Fibroblast of lung (primary cell): Measurements from ENCODE around the gene LAMTOR5. TPM values are rescaled to one million over a fixed set of nuclear protein-coding genes. Genes with fewer than 3 reads are reported as not detected.
"Not testable (repeated sequence)": the region's sequence is repeated elsewhere in the genome, so short reads cannot be mapped to it uniquely, and the experiment has no call there.

ENCODE experiments used
- DNase-seq, 2 donors: peaks; one replicate each; pipeline versions ENCODE4 v3.0.0 to v3.0.0-alpha.2; 2010; ENCODE audit warnings: low read depth in 2 of 2
- H2AFZ ChIP-seq: 2 replicates; pipeline ENCODE4 v1.5.1; 2012; ENCODE audit warnings: low read length, control low read depth, inconsistent platforms
- H3K27ac ChIP-seq: 2 replicates; pipeline ENCODE4 v1.5.1; 2011; ENCODE audit warnings: low read length, control low read depth; ENCODE audit not compliant: insufficient read depth
- H3K27me3 ChIP-seq: 2 replicates; pipeline ENCODE4 v1.5.1; 2011; ENCODE audit warnings: mild to moderate bottlenecking, low read length; ENCODE audit not compliant: control insufficient read depth, insufficient read depth
- H3K36me3 ChIP-seq: 2 replicates; pipeline ENCODE4 v1.5.1; 2011; ENCODE audit warnings: low read length; ENCODE audit not compliant: control insufficient read depth, insufficient read depth
- H3K4me1 ChIP-seq: 2 replicates; pipeline ENCODE4 v1.5.1; 2011; ENCODE audit warnings: low read length; ENCODE audit not compliant: control insufficient read depth, insufficient read depth; ENCODE audit errors: extremely low read depth
- H3K4me2 ChIP-seq: 2 replicates; pipeline ENCODE4 v1.5.1; 2011; ENCODE audit warnings: low read length, control low read depth; ENCODE audit not compliant: insufficient read depth; ENCODE audit errors: extremely low read depth
- H3K4me3 ChIP-seq, 4 experiments: fragments of 200-600 bp in 1 of 4; sonication (generic) in 1 of 4; replicated peaks in 1 of 4; 2 replicates each; pipeline ENCODE4 v1.5.1; 2011 to 2016; ENCODE audit warnings: low read length in 4 of 4, low read depth in 3 of 4, mild to moderate bottlenecking in 3 of 4, control low read depth in 2 of 4, inconsistent platforms in 1 of 4, mixed read lengths in 1 of 4; ENCODE audit not compliant: insufficient read depth in 1 of 4; ENCODE audit errors: control extremely low read depth in 1 of 4
- H3K79me2 ChIP-seq: 2 replicates; pipeline ENCODE4 v1.5.1; 2012; ENCODE audit warnings: mild to moderate bottlenecking, low read length, inconsistent platforms; ENCODE audit not compliant: control insufficient read depth, insufficient read depth
- H3K9ac ChIP-seq: 2 replicates; pipeline ENCODE4 v1.5.1; 2011; ENCODE audit warnings: mild to moderate bottlenecking, low read length, control low read depth; ENCODE audit not compliant: insufficient read depth
- H3K9me3 ChIP-seq: 2 replicates; pipeline ENCODE4 v1.5.1; 2012; ENCODE audit warnings: low read depth, low read length; ENCODE audit not compliant: control insufficient read depth, insufficient read depth
- H4K20me1 ChIP-seq: 2 replicates; pipeline ENCODE4 v1.5.1; 2011; ENCODE audit warnings: low read length; ENCODE audit not compliant: control insufficient read depth, insufficient read depth; ENCODE audit errors: extremely low read depth
- EZH2 ChIP-seq: IDR thresholded peaks from 2 replicates; pipeline ENCODE4 v1.5.1; 2012; ENCODE audit warnings: low read length, control low read depth, mild to moderate bottlenecking; ENCODE audit errors: missing control alignments
- polyA plus RNA-seq, 2 donors: library from polyadenylated mRNA; depleted of rRNA in 1 of 2; stranded (reverse) in 1 of 2; unstranded in 1 of 2; fragments of >200 nt; gene quantifications; 2 replicates each; pipeline ENCODE4 v1.2.1, GENCODE V29; 2011 to 2012; ENCODE audit warnings: missing spikeins in 1 of 2
- total RNA-seq: library from RNA; depleted of rRNA; stranded (reverse); fragments of >200 nt; gene quantifications from 2 replicates; pipeline ENCODE4 v1.2.1, GENCODE V29; 2014
- TF ChIP-seq, protein P1 (sequence below), 2 donors: IDR thresholded peaks in 1 of 2; conservative IDR thresholded peaks in 1 of 2; 1 replicate in 1 of 2; 2 replicates in 1 of 2; pipeline ENCODE4 v1.5.1; 2011 to 2012; ENCODE audit warnings: low read length in 2 of 2, control low read depth in 1 of 2, inconsistent platforms in 1 of 2, low read depth in 1 of 2, mild to moderate bottlenecking in 1 of 2

Gene LAMTOR5
- total and polyA plus RNA-seq, 2 donors (not counting 1 experiment from before 2014, with no cell fraction given), result 70.4 to 317 TPM

DNA sequence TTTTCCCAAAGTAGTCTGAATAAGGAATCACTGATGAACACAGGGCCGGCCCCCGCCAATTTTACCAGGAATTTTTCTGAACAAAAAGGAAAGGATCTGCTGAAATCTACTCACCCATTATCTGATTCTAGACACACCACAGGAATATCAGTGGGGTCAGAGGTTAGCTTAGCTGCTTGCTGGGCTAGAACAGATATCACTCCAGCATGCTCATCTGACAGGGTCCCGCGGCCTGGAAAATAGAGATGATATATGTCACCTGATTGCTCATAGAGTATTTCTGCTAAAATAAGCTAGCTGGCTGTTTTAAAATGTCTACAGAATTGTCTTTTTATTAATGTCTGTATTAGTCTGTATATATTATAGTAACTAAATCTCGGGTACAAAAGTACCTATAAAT, 3.7 kb downstream of the LAMTOR5 start:
- peaks cover 24% of the 10 kb centered on the region for H3K79me2 ChIP-seq
- peaks cover 2% of the 10 kb centered on the region for H3K4me1 ChIP-seq
- H3K36me3 ChIP-seq, result peaks cover 12% of the 10 kb centered on the region
- no peak overlapping the region for H3K4me3 ChIP-seq
- H2AFZ ChIP-seq, result no peak overlapping the region
- no peak overlapping the region for H3K4me2 ChIP-seq
- no peaks in the 10 kb centered on the region for H3K27me3 ChIP-seq
- no peaks in the 10 kb centered on the region for H3K9me3 ChIP-seq
- DNase-seq, result no peak
- H4K20me1 ChIP-seq, result no peaks in the 10 kb centered on the region
- H3K27ac ChIP-seq, result no peak overlapping the region
- no peak overlapping the region for H3K9ac ChIP-seq
- TF ChIP-seq, protein P1, sequence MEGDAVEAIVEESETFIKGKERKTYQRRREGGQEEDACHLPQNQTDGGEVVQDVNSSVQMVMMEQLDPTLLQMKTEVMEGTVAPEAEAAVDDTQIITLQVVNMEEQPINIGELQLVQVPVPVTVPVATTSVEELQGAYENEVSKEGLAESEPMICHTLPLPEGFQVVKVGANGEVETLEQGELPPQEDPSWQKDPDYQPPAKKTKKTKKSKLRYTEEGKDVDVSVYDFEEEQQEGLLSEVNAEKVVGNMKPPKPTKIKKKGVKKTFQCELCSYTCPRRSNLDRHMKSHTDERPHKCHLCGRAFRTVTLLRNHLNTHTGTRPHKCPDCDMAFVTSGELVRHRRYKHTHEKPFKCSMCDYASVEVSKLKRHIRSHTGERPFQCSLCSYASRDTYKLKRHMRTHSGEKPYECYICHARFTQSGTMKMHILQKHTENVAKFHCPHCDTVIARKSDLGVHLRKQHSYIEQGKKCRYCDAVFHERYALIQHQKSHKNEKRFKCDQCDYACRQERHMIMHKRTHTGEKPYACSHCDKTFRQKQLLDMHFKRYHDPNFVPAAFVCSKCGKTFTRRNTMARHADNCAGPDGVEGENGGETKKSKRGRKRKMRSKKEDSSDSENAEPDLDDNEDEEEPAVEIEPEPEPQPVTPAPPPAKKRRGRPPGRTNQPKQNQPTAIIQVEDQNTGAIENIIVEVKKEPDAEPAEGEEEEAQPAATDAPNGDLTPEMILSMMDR (conservative IDR thresholded peaks at IDR 0.05 in 1 of 2, IDR thresholded peaks at IDR 0.05 in 1 of 2; ENCODE audit: low read depth in 1 of 2, low read length in 2 of 2), result no peak
- no peak for TF ChIP-seq EZH2

DNA sequence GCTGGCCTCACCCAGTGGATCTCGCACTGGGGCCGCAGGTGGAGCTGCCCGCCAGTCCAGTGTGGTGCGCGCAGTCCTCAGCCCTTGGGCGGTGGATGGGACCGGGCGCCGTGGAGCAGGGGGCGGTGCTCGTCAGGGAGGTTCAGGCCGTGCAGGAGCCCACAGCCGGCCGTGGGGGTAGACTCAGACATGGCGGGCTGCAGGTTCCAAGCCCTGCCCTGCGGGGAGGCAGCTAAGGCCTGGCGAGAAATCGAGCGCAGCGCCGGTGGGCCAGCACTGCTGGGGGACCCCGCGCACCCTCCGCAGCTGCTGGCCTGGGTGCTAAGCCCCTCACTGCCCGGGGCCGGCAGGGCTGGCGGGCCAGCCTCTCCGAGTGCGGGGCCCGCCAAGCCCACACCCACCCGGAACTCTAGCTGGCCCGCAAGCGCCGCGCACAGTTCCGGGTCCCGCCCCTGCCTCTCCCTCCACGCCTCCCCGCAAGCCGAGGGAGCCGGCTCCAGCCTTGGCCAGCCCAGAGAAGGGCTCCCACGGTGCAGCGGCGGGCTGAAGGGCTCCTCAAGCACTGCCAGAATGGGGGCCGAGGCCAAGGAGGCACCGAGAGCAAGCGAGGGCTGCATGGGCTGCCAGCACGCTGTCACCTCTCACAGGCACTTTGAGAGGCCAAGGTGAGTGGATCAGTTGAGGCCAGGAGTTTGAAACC, 11.1 kb downstream of the LAMTOR5 start:
- not testable (repeated sequence) for H3K9me3 ChIP-seq, H3K27me3 ChIP-seq, DNase-seq, H2AFZ ChIP-seq, H3K4me3 ChIP-seq, H3K79me2 ChIP-seq, H3K27ac ChIP-seq, H3K36me3 ChIP-seq, H4K20me1 ChIP-seq, H3K9ac ChIP-seq, H3K4me2 ChIP-seq
- H3K4me1 ChIP-seq, result peaks cover 18% of the 10 kb centered on the region

DNA sequence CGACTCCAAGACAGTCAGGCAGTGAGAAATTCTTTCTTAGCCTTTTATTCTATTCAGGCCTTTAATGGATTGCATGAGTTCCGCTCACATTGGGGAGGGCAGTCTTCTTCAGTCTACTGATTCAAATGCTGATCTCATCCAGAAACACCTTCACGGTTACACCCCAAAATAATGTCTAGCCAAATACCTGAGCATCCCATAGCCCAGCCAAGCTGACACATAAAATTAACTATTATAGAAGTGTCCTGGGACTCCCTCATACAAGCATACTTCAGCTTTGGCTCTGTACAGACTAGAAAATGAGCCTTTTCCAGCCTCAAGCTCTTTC, 13.0 kb downstream of the LAMTOR5 start:
- no peak overlapping the region for H3K4me3 ChIP-seq
- H2AFZ ChIP-seq, result no peak overlapping the region
- H3K9ac ChIP-seq, result no peak overlapping the region
- H3K36me3 ChIP-seq, result no peaks in the 10 kb centered on the region
- no peaks in the 10 kb centered on the region for H3K9me3 ChIP-seq
- no peak for DNase-seq
- H3K27me3 ChIP-seq, result no peaks in the 10 kb centered on the region
- no peaks in the 10 kb centered on the region for H3K79me2 ChIP-seq
- H3K4me2 ChIP-seq, result peak overlapping the region; percentile 21
- TF ChIP-seq EZH2, result no peak
- TF ChIP-seq, protein P1 (conservative IDR thresholded peaks at IDR 0.05 in 1 of 2, IDR thresholded peaks at IDR 0.05 in 1 of 2; ENCODE audit: low read depth in 1 of 2, low read length in 2 of 2), result no peak
- peaks cover 21% of the 10 kb centered on the region for H3K4me1 ChIP-seq
- no peaks in the 10 kb centered on the region for H4K20me1 ChIP-seq
- H3K27ac ChIP-seq, result peak overlapping the region; percentile 51
